PC-9 (cell line): ENCODE measurements around the gene HIVEP2.

Experiments
- EZH2 ChIP-seq: fragments of 200-600 bp; sonication (generic); IDR thresholded peaks from 2 replicates; pipeline ENCODE4 v1.8.0; 2017; ENCODE audit warnings: antibody characterized with exemption, low read depth
- TF ChIP-seq, protein P1 (sequence below): fragments of 200-600 bp; sonication (generic); conservative IDR thresholded peaks from 2 replicates; pipeline ENCODE4 v1.6.1; 2017; ENCODE audit warnings: mixed run types, antibody characterized with exemption, mild to moderate bottlenecking, moderate library complexity

DNA sequence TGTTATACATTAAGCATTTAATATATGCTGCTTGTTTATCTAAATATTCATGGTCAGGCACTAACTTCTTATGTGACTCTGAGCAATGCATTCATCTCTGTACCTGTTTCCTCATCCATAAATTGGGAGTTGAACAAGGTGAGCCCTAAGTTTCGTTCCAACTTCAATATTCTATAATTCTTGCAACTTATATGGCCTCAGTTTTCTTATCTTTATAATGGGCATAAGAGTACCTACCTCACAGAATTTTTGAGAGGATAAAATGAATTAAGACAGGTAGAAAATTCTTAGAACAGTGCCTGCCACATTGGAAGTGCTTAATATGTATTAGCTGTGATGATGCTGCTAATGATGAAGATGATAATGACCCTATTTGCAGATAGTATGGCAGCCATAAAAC, 11.8 kb upstream of the HIVEP2 start:
- TF ChIP-seq, protein P1, sequence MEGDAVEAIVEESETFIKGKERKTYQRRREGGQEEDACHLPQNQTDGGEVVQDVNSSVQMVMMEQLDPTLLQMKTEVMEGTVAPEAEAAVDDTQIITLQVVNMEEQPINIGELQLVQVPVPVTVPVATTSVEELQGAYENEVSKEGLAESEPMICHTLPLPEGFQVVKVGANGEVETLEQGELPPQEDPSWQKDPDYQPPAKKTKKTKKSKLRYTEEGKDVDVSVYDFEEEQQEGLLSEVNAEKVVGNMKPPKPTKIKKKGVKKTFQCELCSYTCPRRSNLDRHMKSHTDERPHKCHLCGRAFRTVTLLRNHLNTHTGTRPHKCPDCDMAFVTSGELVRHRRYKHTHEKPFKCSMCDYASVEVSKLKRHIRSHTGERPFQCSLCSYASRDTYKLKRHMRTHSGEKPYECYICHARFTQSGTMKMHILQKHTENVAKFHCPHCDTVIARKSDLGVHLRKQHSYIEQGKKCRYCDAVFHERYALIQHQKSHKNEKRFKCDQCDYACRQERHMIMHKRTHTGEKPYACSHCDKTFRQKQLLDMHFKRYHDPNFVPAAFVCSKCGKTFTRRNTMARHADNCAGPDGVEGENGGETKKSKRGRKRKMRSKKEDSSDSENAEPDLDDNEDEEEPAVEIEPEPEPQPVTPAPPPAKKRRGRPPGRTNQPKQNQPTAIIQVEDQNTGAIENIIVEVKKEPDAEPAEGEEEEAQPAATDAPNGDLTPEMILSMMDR: no peak
- TF ChIP-seq EZH2: no peak
